Keratinocyte (primary cell): Measurements from ENCODE around the gene POFUT2. TPM values are rescaled to one million over a fixed set of nuclear protein-coding genes. Genes with fewer than 3 reads are reported as not detected.

ENCODE experiments used
- DNase-seq: peaks from one replicate; pipeline ENCODE4 v3.0.0-alpha.2; 2011; ENCODE audit warnings: low read depth, missing footprints, low spot score
- FAIRE-seq: peaks from 2 replicates; lab custom pipeline; 2011; peaks lifted over from hg19 to GRCh38; lab: Jason Lieb, UNC
- H2AFZ ChIP-seq: 2 replicates; pipeline ENCODE4 v1.6.0; 2012; ENCODE audit warnings: low read length, control low read depth, inconsistent platforms; ENCODE audit not compliant: control insufficient read depth
- H3K27ac ChIP-seq: 2 replicates; pipeline ENCODE4 v1.5.1; 2011; ENCODE audit warnings: low read length; ENCODE audit not compliant: control insufficient read depth, insufficient read depth
- H3K27me3 ChIP-seq: 3 replicates; pipeline ENCODE4 v1.6.0; 2011; ENCODE audit warnings: low read length; ENCODE audit not compliant: control insufficient read depth, insufficient read depth; ENCODE audit errors: extremely low read depth
- H3K36me3 ChIP-seq, 2 experiments: 2 replicates in 1 of 2; 3 replicates in 1 of 2; pipeline ENCODE4 v1.5.1; 2011; ENCODE audit warnings: low read length in 2 of 2, mild to moderate bottlenecking in 1 of 2; ENCODE audit not compliant: control insufficient read depth in 2 of 2, insufficient read depth in 2 of 2; ENCODE audit errors: extremely low read depth in 1 of 2
- H3K4me1 ChIP-seq: 3 replicates; pipeline ENCODE4 v1.5.1; 2011; ENCODE audit warnings: low read length; ENCODE audit not compliant: control insufficient read depth, insufficient read depth; ENCODE audit errors: extremely low read depth
- H3K4me2 ChIP-seq: 3 replicates; pipeline ENCODE4 v1.6.0; 2011; ENCODE audit warnings: low read depth, low read length; ENCODE audit not compliant: control insufficient read depth, insufficient read depth; ENCODE audit errors: extremely low read depth
- H3K4me3 ChIP-seq, 3 experiments: fragments of 200-600 bp in 1 of 3; sonication (generic) in 1 of 3; 2 replicates in 2 of 3; 3 replicates in 1 of 3; pipeline ENCODE4 v1.5.1; 2011 to 2016; ENCODE audit warnings: low read length in 3 of 3, mild to moderate bottlenecking in 3 of 3, control low read depth in 2 of 3, inconsistent platforms in 1 of 3, low read depth in 1 of 3, mixed read lengths in 1 of 3, mixed run types in 1 of 3, moderate library complexity in 1 of 3; ENCODE audit not compliant: control insufficient read depth in 2 of 3, insufficient read depth in 2 of 3; ENCODE audit errors: extremely low read depth in 1 of 3
- H3K79me2 ChIP-seq: 2 replicates; pipeline ENCODE4 v1.6.0; 2012; ENCODE audit warnings: low read length; ENCODE audit not compliant: control insufficient read depth, insufficient read depth
- H3K9ac ChIP-seq: 3 replicates; pipeline ENCODE4 v1.6.0; 2011; ENCODE audit warnings: low read length; ENCODE audit not compliant: control insufficient read depth, insufficient read depth; ENCODE audit errors: extremely low read depth
- H3K9me1 ChIP-seq: 3 replicates; pipeline ENCODE4 v1.6.0; 2011; ENCODE audit warnings: low read length; ENCODE audit not compliant: control insufficient read depth, insufficient read depth; ENCODE audit errors: extremely low read depth
- H3K9me3 ChIP-seq: 2 replicates; pipeline ENCODE4 v1.5.1; 2012; ENCODE audit warnings: low read depth, low read length; ENCODE audit not compliant: control insufficient read depth
- H4K20me1 ChIP-seq: 3 replicates; pipeline ENCODE4 v1.6.0; 2011; ENCODE audit warnings: low read length; ENCODE audit not compliant: control insufficient read depth, insufficient read depth; ENCODE audit errors: extremely low read depth
- CTCF ChIP-seq, 3 experiments: IDR thresholded peaks in 1 of 3; conservative IDR thresholded peaks in 1 of 3; optimal IDR thresholded peaks in 1 of 3; 2 replicates in 2 of 3; 3 replicates in 1 of 3; pipeline versions ENCODE3 to v1.5.1; 2011; ENCODE audit warnings: low read length in 3 of 3, mild to moderate bottlenecking in 3 of 3, moderate library complexity in 2 of 3, control low read depth in 1 of 3, inconsistent platforms in 1 of 3; ENCODE audit not compliant: insufficient read depth in 2 of 3; ENCODE audit errors: extremely low read depth in 1 of 3
- EZH2 ChIP-seq: IDR thresholded peaks from one replicate; pipeline ENCODE4 v1.6.1; 2012; ENCODE audit warnings: inconsistent platforms, mild to moderate bottlenecking, low read length, moderate library complexity
- dilution Hi-C: fragments of 300-500 bp; cut with MboI; formaldehyde crosslinking; loops from one replicate; pipeline ENCODE4 v1.7.0; 2020; ENCODE audit warnings: low sequenced_read_pairs; ENCODE audit not compliant: extremely low pct_ligation_motif_present
- polyA plus RNA-seq, 5 experiments: library from polyadenylated mRNA; depleted of rRNA in 3 of 5; stranded (reverse) in 3 of 5; stranded (forward) in 1 of 5; unstranded in 1 of 5; fragments of >200 nt; gene quantifications; 1 replicate in 1 of 5; 2 replicates in 3 of 5; 3 replicates in 1 of 5; pipeline versions ENCODE4 v1.2.1 to v1.2.3, GENCODE V29; 2011 to 2012; ENCODE audit warnings: missing spikeins in 2 of 5, low read depth in 1 of 5, low replicate concordance in 1 of 5

POFUT2 gene
- polyA plus RNA-seq, 1 donor (not counting 4 experiments of a cell fraction or from before 2014, with no cell fraction given): 8.8 TPM

GRCh38 chr21:45291613-45292398 lies 4.1 kb upstream of the POFUT2 start:
- DNase-seq (no peak), FAIRE-seq (no peak)
- Histone ChIP-seq H3K36me3 (no peaks in the 10 kb centered on the region), H3K9me1 (no peaks in the 10 kb centered on the region), H3K9me3 (no peaks in the 10 kb centered on the region), H3K9ac (no peak overlapping the region), H3K27ac (no peak overlapping the region), H2AFZ (no peak overlapping the region), H3K27me3 (no peaks in the 10 kb centered on the region), H3K79me2 (no peaks in the 10 kb centered on the region), H3K4me2 (no peak overlapping the region), H3K4me1 (peaks cover 5% of the 10 kb centered on the region), H4K20me1 (peaks cover 4% of the 10 kb centered on the region), H3K4me3 (no peak overlapping the region)
- no peak for TF ChIP-seq CTCF (optimal IDR thresholded peaks at IDR 0.05 in 1 of 3, IDR thresholded peaks at IDR 0.05 in 1 of 3, conservative IDR thresholded peaks at IDR 0.05 in 1 of 3; ENCODE audit: extremely low read depth in 1 of 3, insufficient read depth in 2 of 3, low read length in 3 of 3)
- TF ChIP-seq EZH2: no peak
- dilution Hi-C loops: no loop called here

- Histone ChIP-seq H2AFZ (no peak overlapping the region), H3K36me3 (no peaks in the 10 kb centered on the region), H3K27me3 (no peaks in the 10 kb centered on the region), H3K9me3 (no peaks in the 10 kb centered on the region), H3K9me1 (no peaks in the 10 kb centered on the region), H3K9ac (no peak overlapping the region), H3K4me1 (peaks cover 9% of the 10 kb centered on the region), H4K20me1 (peaks cover 4% of the 10 kb centered on the region), H3K79me2 (peaks cover 3% of the 10 kb centered on the region), H3K4me3 (no peak overlapping the region), H3K27ac (no peak overlapping the region), H3K4me2 (no peak overlapping the region)
- dilution Hi-C loops: no loop called here
- FAIRE-seq (peak; percentile 39), DNase-seq (no peak)
- TF ChIP-seq CTCF (optimal IDR thresholded peaks at IDR 0.05 in 1 of 3, IDR thresholded peaks at IDR 0.05 in 1 of 3, conservative IDR thresholded peaks at IDR 0.05 in 1 of 3; ENCODE audit: extremely low read depth in 1 of 3, insufficient read depth in 2 of 3, low read length in 3 of 3) (peak in 1 of 3 experiments; percentile 4), EZH2 (no peak)
These were observed 3.4 kb upstream of the POFUT2 start for GRCh38 chr21:45290948-45291612.
